Fibroblast of lung (primary cell): ENCODE measurements around the gene NRGN. TPM values are rescaled to one million over a fixed set of nuclear protein-coding genes. Genes with fewer than 3 reads are reported as not detected.

Experiments used
- DNase-seq, 2 donors: peaks; one replicate each; pipeline versions ENCODE4 v3.0.0 to v3.0.0-alpha.2; 2010; ENCODE audit warnings: low read depth in 2 of 2
- H2AFZ ChIP-seq: 2 replicates; pipeline ENCODE4 v1.5.1; 2012; ENCODE audit warnings: low read length, control low read depth, inconsistent platforms
- H3K27ac ChIP-seq: 2 replicates; pipeline ENCODE4 v1.5.1; 2011; ENCODE audit warnings: low read length, control low read depth; ENCODE audit not compliant: insufficient read depth
- H3K27me3 ChIP-seq: 2 replicates; pipeline ENCODE4 v1.5.1; 2011; ENCODE audit warnings: mild to moderate bottlenecking, low read length; ENCODE audit not compliant: control insufficient read depth, insufficient read depth
- H3K36me3 ChIP-seq: 2 replicates; pipeline ENCODE4 v1.5.1; 2011; ENCODE audit warnings: low read length; ENCODE audit not compliant: control insufficient read depth, insufficient read depth
- H3K4me1 ChIP-seq: 2 replicates; pipeline ENCODE4 v1.5.1; 2011; ENCODE audit warnings: low read length; ENCODE audit not compliant: control insufficient read depth, insufficient read depth; ENCODE audit errors: extremely low read depth
- H3K4me2 ChIP-seq: 2 replicates; pipeline ENCODE4 v1.5.1; 2011; ENCODE audit warnings: low read length, control low read depth; ENCODE audit not compliant: insufficient read depth; ENCODE audit errors: extremely low read depth
- H3K4me3 ChIP-seq, 4 experiments: fragments of 200-600 bp in 1 of 4; sonication (generic) in 1 of 4; replicated peaks in 1 of 4; 2 replicates each; pipeline ENCODE4 v1.5.1; 2011 to 2016; ENCODE audit warnings: low read length in 4 of 4, low read depth in 3 of 4, mild to moderate bottlenecking in 3 of 4, control low read depth in 2 of 4, inconsistent platforms in 1 of 4, mixed read lengths in 1 of 4; ENCODE audit not compliant: insufficient read depth in 1 of 4; ENCODE audit errors: control extremely low read depth in 1 of 4
- H3K79me2 ChIP-seq: 2 replicates; pipeline ENCODE4 v1.5.1; 2012; ENCODE audit warnings: mild to moderate bottlenecking, low read length, inconsistent platforms; ENCODE audit not compliant: control insufficient read depth, insufficient read depth
- H3K9ac ChIP-seq: 2 replicates; pipeline ENCODE4 v1.5.1; 2011; ENCODE audit warnings: mild to moderate bottlenecking, low read length, control low read depth; ENCODE audit not compliant: insufficient read depth
- H3K9me3 ChIP-seq: 2 replicates; pipeline ENCODE4 v1.5.1; 2012; ENCODE audit warnings: low read depth, low read length; ENCODE audit not compliant: control insufficient read depth, insufficient read depth
- H4K20me1 ChIP-seq: 2 replicates; pipeline ENCODE4 v1.5.1; 2011; ENCODE audit warnings: low read length; ENCODE audit not compliant: control insufficient read depth, insufficient read depth; ENCODE audit errors: extremely low read depth
- CTCF ChIP-seq, 2 donors: IDR thresholded peaks in 1 of 2; conservative IDR thresholded peaks in 1 of 2; 1 replicate in 1 of 2; 2 replicates in 1 of 2; pipeline ENCODE4 v1.5.1; 2011 to 2012; ENCODE audit warnings: low read length in 2 of 2, control low read depth in 1 of 2, inconsistent platforms in 1 of 2, low read depth in 1 of 2, mild to moderate bottlenecking in 1 of 2
- EZH2 ChIP-seq: IDR thresholded peaks from 2 replicates; pipeline ENCODE4 v1.5.1; 2012; ENCODE audit warnings: low read length, control low read depth, mild to moderate bottlenecking; ENCODE audit errors: missing control alignments
- polyA plus RNA-seq, 2 donors: library from polyadenylated mRNA; depleted of rRNA in 1 of 2; stranded (reverse) in 1 of 2; unstranded in 1 of 2; fragments of >200 nt; gene quantifications; 2 replicates each; pipeline ENCODE4 v1.2.1, GENCODE V29; 2011 to 2012; ENCODE audit warnings: missing spikeins in 1 of 2
- total RNA-seq: library from RNA; depleted of rRNA; stranded (reverse); fragments of >200 nt; gene quantifications from 2 replicates; pipeline ENCODE4 v1.2.1, GENCODE V29; 2014

Gene NRGN
- total and polyA plus RNA-seq, 2 donors (not counting 1 experiment from before 2014, with no cell fraction given): 0.17 to 4.9 TPM

- peaks cover 2% of the 10 kb centered on the region for H3K27me3 ChIP-seq
- H3K4me3 ChIP-seq: peak overlapping the region in 1 of 4 experiments; percentile 37
- H3K27ac ChIP-seq: no peak overlapping the region
- no peak overlapping the region for H3K9ac ChIP-seq
- no peak for TF ChIP-seq CTCF (conservative IDR thresholded peaks at IDR 0.05 in 1 of 2, IDR thresholded peaks at IDR 0.05 in 1 of 2; ENCODE audit: low read depth in 1 of 2, low read length in 2 of 2)
- TF ChIP-seq EZH2: no peak
- H4K20me1 ChIP-seq: no peaks in the 10 kb centered on the region
- peaks cover 9% of the 10 kb centered on the region for H3K4me1 ChIP-seq
- H2AFZ ChIP-seq: no peak overlapping the region
- H3K79me2 ChIP-seq: no peaks in the 10 kb centered on the region
- DNase-seq: no peak
- H3K36me3 ChIP-seq: no peaks in the 10 kb centered on the region
- no peaks in the 10 kb centered on the region for H3K9me3 ChIP-seq
- no peak overlapping the region for H3K4me2 ChIP-seq
Observed at GRCh38 chr11:124747406-124748099, 7.8 kb downstream of the NRGN start.

DNA sequence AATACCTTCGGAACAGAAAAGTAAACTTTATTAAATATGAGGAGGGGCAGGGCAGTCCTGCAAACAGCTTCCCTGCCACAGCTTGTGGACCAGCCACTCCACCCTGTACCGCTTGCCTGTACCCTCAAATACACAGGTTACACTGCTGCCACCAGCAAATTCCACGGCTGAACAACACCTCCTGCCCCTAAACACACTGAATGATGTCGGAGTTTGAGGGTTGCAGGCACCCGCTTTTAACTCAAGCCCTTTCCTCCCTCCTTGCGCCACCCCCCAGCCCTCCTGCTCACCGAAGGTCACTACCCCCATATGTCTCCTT is 8.3 kb downstream of the NRGN start:
- Histone ChIP-seq H3K9me3 (no peaks in the 10 kb centered on the region), H4K20me1 (no peaks in the 10 kb centered on the region), H3K27ac (no peak overlapping the region), H2AFZ (no peak overlapping the region), H3K27me3 (peaks cover 2% of the 10 kb centered on the region), H3K36me3 (no peaks in the 10 kb centered on the region), H3K9ac (no peak overlapping the region), H3K4me1 (peaks cover 9% of the 10 kb centered on the region), H3K79me2 (no peaks in the 10 kb centered on the region), H3K4me2 (no peak overlapping the region), H3K4me3 (no peak overlapping the region)
- no peak for TF ChIP-seq CTCF (conservative IDR thresholded peaks at IDR 0.05 in 1 of 2, IDR thresholded peaks at IDR 0.05 in 1 of 2; ENCODE audit: low read depth in 1 of 2, low read length in 2 of 2)
- no peak for TF ChIP-seq EZH2
- DNase-seq: no peak

- Histone ChIP-seq H2AFZ (no peak overlapping the region), H3K36me3 (no peaks in the 10 kb centered on the region), H3K4me2 (no peak overlapping the region), H4K20me1 (no peaks in the 10 kb centered on the region), H3K27me3 (peaks cover 2% of the 10 kb centered on the region), H3K9me3 (no peaks in the 10 kb centered on the region), H3K4me1 (peaks cover 9% of the 10 kb centered on the region), H3K27ac (no peak overlapping the region), H3K9ac (no peak overlapping the region), H3K4me3 (no peak overlapping the region), H3K79me2 (no peaks in the 10 kb centered on the region)
- TF ChIP-seq EZH2 (no peak), CTCF (conservative IDR thresholded peaks at IDR 0.05 in 1 of 2, IDR thresholded peaks at IDR 0.05 in 1 of 2; ENCODE audit: low read depth in 1 of 2, low read length in 2 of 2) (no peak)
- peak in 1 of 2 donors; percentile 20 for DNase-seq
Observed at GRCh38 chr11:124748481-124749343, 9.0 kb downstream of the NRGN start.
